Activated gamma-delta T cell treated with anti-CD3 and anti-CD28 coated beads, Interleukin-2, amount 50 U/mL, for 16 hours (primary cell): ENCODE data around the gene PRF1.

Experiments
- DNase-seq: peaks from one replicate; pipeline ENCODE4 v3.0.0-alpha.2; 2020; ENCODE audit warnings: low read depth

PRF1 gene

GRCh38 chr10:70559861-70560260 is 42.7 kb downstream of the PRF1 start:
- DNase-seq: no peak

GRCh38 chr10:70558871-70559810 is 43.4 kb downstream of the PRF1 start:
- peak; percentile 69 for DNase-seq

GRCh38 chr10:70558295-70558694 is 44.2 kb downstream of the PRF1 start:
- DNase-seq: no peak

- no peak for DNase-seq
Observed at GRCh38 chr10:70557876-70558275, 44.7 kb downstream of the PRF1 start.

GRCh38 chr10:70557086-70557845 is 45.3 kb downstream of the PRF1 start:
- DNase-seq: no peak

GRCh38 chr10:70555371-70555770 is 47.2 kb downstream of the PRF1 start:
- no peak for DNase-seq

- no peak for DNase-seq
Observed at GRCh38 chr10:70552586-70552985, 50.0 kb downstream of the PRF1 start.

GRCh38 chr10:70551971-70552422 is 50.5 kb downstream of the PRF1 start:
- no peak for DNase-seq

GRCh38 chr10:70551466-70551865 is 51.1 kb downstream of the PRF1 start:
- DNase-seq: no peak

GRCh38 chr10:70550459-70550858 is 52.1 kb downstream of the PRF1 start:
- DNase-seq: no peak

GRCh38 chr10:70549962-70550458 is 52.5 kb downstream of the PRF1 start:
- DNase-seq: peak; percentile 63

GRCh38 chr10:70549351-70549961 is 53.1 kb downstream of the PRF1 start:
- DNase-seq: no peak
